Measurements from ENCODE around the gene ABR. TPM values are rescaled to one million over a fixed set of nuclear protein-coding genes. Genes with fewer than 3 reads are reported as not detected.

Gene ABR
- total and polyA plus RNA-seq, 4 donors: 2.7 to 12.9 (median 6.8) TPM

DNA sequence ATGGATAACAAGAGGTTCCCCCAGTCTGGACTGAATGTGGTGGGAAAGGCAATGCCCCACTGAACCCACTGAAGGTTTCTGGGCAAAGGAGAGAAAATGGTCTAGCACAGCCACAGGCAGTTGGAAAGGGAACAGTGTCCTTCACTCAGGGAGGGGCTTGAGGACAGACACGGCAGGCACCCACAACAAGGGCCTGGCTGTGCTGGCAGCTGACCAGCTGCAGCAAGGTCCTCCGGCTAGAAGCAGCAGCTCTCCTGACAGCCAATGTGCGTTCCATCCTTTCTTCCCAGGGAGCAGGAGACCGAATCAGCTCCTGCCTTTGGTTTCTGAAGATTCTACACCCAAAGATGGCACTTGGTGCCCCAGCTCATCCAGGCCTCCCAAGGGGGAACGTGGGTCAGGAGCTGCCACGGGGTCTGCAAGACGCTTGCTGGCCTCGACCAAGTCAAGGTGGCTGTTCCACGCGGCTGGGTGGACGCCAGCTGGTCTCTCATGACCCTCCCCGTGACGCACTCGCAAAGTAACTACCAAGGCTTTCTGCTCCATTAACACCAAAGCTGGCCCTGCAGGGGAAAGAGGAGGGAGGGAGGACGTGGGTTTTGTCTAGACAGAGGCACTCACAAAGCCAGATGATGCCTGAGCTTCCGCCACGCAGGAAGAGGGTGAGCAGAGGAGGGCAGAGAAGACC lies 11.1 kb downstream of the ABR start:
- H3K9me3 ChIP-seq (ENCODE audit: control insufficient read depth in 4 of 4, low read length in 3 of 4): no peaks in the 10 kb centered on the region
- no peak overlapping the region for H3K4me3 ChIP-seq (ENCODE audit: low read depth in 1 of 3, low read length in 3 of 3)
- H3K36me3 ChIP-seq (ENCODE audit: control insufficient read depth in 4 of 4, insufficient read depth in 3 of 4, low read depth in 1 of 4, low read length in 3 of 4): no peaks in the 10 kb centered on the region
- peaks cover 0 to 2% (median 0%) of the 10 kb centered on the region in 4 donors for H3K27me3 ChIP-seq (ENCODE audit: control insufficient read depth in 4 of 4, insufficient read depth in 4 of 4, low read length in 3 of 4)
- DNase-seq (ENCODE audit: low spot score): no peak
- H3K9ac ChIP-seq (ENCODE audit: low read depth in 1 of 2, low read length in 2 of 2): no peak overlapping the region
- 89% methylated on average over 17 of the region's 17 CpGs for WGBS
- TF ChIP-seq, protein P1, sequence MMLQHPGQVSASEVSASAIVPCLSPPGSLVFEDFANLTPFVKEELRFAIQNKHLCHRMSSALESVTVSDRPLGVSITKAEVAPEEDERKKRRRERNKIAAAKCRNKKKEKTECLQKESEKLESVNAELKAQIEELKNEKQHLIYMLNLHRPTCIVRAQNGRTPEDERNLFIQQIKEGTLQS (IDR thresholded peaks at IDR 0.05): no peak
- TF ChIP-seq RAD21 (IDR thresholded peaks at IDR 0.05) (no peak), TAF1 (conservative IDR thresholded peaks at IDR 0.05) (no peak), HNF4A (conservative IDR thresholded peaks at IDR 0.05) (no peak), YY1 (IDR thresholded peaks at IDR 0.05) (no peak), HNF4G (IDR thresholded peaks at IDR 0.05) (no peak), JUND (IDR thresholded peaks at IDR 0.05) (no peak), EGR1 (IDR thresholded peaks at IDR 0.05; ENCODE audit: low read depth in 2 of 2) (no peak), RXRA (IDR thresholded peaks at IDR 0.05) (no peak), GABPA (IDR thresholded peaks at IDR 0.05 in 1 of 2, conservative IDR thresholded peaks at IDR 0.05 in 1 of 2) (no peak), NR2F2 (IDR thresholded peaks at IDR 0.05) (no peak)
- TF ChIP-seq, protein P2, sequence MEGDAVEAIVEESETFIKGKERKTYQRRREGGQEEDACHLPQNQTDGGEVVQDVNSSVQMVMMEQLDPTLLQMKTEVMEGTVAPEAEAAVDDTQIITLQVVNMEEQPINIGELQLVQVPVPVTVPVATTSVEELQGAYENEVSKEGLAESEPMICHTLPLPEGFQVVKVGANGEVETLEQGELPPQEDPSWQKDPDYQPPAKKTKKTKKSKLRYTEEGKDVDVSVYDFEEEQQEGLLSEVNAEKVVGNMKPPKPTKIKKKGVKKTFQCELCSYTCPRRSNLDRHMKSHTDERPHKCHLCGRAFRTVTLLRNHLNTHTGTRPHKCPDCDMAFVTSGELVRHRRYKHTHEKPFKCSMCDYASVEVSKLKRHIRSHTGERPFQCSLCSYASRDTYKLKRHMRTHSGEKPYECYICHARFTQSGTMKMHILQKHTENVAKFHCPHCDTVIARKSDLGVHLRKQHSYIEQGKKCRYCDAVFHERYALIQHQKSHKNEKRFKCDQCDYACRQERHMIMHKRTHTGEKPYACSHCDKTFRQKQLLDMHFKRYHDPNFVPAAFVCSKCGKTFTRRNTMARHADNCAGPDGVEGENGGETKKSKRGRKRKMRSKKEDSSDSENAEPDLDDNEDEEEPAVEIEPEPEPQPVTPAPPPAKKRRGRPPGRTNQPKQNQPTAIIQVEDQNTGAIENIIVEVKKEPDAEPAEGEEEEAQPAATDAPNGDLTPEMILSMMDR (IDR thresholded peaks at IDR 0.05; ENCODE audit: low read depth, low read length, missing input control): no peak
- TF ChIP-seq, protein P3, sequence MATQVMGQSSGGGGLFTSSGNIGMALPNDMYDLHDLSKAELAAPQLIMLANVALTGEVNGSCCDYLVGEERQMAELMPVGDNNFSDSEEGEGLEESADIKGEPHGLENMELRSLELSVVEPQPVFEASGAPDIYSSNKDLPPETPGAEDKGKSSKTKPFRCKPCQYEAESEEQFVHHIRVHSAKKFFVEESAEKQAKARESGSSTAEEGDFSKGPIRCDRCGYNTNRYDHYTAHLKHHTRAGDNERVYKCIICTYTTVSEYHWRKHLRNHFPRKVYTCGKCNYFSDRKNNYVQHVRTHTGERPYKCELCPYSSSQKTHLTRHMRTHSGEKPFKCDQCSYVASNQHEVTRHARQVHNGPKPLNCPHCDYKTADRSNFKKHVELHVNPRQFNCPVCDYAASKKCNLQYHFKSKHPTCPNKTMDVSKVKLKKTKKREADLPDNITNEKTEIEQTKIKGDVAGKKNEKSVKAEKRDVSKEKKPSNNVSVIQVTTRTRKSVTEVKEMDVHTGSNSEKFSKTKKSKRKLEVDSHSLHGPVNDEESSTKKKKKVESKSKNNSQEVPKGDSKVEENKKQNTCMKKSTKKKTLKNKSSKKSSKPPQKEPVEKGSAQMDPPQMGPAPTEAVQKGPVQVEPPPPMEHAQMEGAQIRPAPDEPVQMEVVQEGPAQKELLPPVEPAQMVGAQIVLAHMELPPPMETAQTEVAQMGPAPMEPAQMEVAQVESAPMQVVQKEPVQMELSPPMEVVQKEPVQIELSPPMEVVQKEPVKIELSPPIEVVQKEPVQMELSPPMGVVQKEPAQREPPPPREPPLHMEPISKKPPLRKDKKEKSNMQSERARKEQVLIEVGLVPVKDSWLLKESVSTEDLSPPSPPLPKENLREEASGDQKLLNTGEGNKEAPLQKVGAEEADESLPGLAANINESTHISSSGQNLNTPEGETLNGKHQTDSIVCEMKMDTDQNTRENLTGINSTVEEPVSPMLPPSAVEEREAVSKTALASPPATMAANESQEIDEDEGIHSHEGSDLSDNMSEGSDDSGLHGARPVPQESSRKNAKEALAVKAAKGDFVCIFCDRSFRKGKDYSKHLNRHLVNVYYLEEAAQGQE (IDR thresholded peaks at IDR 0.05): no peak
- TF ChIP-seq, protein P4, sequence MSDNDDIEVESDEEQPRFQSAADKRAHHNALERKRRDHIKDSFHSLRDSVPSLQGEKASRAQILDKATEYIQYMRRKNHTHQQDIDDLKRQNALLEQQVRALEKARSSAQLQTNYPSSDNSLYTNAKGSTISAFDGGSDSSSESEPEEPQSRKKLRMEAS (IDR thresholded peaks at IDR 0.05): no peak
- TF ChIP-seq, protein P5, sequence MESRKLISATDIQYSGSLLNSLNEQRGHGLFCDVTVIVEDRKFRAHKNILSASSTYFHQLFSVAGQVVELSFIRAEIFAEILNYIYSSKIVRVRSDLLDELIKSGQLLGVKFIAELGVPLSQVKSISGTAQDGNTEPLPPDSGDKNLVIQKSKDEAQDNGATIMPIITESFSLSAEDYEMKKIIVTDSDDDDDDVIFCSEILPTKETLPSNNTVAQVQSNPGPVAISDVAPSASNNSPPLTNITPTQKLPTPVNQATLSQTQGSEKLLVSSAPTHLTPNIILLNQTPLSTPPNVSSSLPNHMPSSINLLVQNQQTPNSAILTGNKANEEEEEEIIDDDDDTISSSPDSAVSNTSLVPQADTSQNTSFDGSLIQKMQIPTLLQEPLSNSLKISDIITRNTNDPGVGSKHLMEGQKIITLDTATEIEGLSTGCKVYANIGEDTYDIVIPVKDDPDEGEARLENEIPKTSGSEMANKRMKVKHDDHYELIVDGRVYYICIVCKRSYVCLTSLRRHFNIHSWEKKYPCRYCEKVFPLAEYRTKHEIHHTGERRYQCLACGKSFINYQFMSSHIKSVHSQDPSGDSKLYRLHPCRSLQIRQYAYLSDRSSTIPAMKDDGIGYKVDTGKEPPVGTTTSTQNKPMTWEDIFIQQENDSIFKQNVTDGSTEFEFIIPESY (IDR thresholded peaks at IDR 0.05): no peak
- no peak overlapping the region for H3K27ac ChIP-seq (ENCODE audit: low read depth in 1 of 2, low read length in 2 of 2)
- peaks cover 0 to 3% (median 0%) of the 10 kb centered on the region in 4 donors for H3K4me1 ChIP-seq (ENCODE audit: control insufficient read depth in 4 of 4, insufficient read depth in 4 of 4, low read length in 3 of 4)

All from liver (tissue), 9 donors.